ENCODE measurements around the gene RNF34.

Gene RNF34

GRCh38 chr12:121468499-121468801 is 68.5 kb downstream of the RNF34 start:
- no peak for DNase-seq

- no peak for DNase-seq
These were observed 70.8 kb downstream of the RNF34 start for GRCh38 chr12:121470751-121471150.

GRCh38 chr12:121472150-121472905 is 72.4 kb downstream of the RNF34 start:
- DNase-seq = no peak

Measured in activated CD4-positive, alpha-beta T cell treated with anti-CD3 and anti-CD28 coated beads, Interleukin-2, Interleukin-6, amounts not matched to agents 100 ng/mL and 50 ng/mL, durations not matched to agents 16 hours and 8 hours (primary cell).